HPDE6-E6E7 (cell line): ENCODE data around the gene MICALL2.

Experiments
- DNase-seq: peaks from one replicate; pipeline ENCODE4 v3.0.0; 2011; ENCODE audit warnings: missing footprints; ENCODE audit errors: extremely low spot score

MICALL2 gene

GRCh38 chr7:1493129-1493528 lies 33.9 kb upstream of the MICALL2 start:
- DNase-seq: no peak

GRCh38 chr7:1492640-1493039 lies 33.4 kb upstream of the MICALL2 start:
- no peak for DNase-seq

GRCh38 chr7:1492221-1492620 lies 33.0 kb upstream of the MICALL2 start:
- DNase-seq: no peak

- DNase-seq: no peak
Observed at GRCh38 chr7:1490837-1491236, 31.6 kb upstream of the MICALL2 start.

- DNase-seq: no peak
Observed at GRCh38 chr7:1489336-1489735, 30.1 kb upstream of the MICALL2 start.

GRCh38 chr7:1488016-1488415 lies 28.7 kb upstream of the MICALL2 start:
- no peak for DNase-seq

- DNase-seq: no peak
Observed at GRCh38 chr7:1487466-1487865, 28.2 kb upstream of the MICALL2 start.

GRCh38 chr7:1486571-1486970 lies 27.3 kb upstream of the MICALL2 start:
- no peak for DNase-seq

- DNase-seq: no peak
Observed at GRCh38 chr7:1485156-1485555, 25.9 kb upstream of the MICALL2 start.

GRCh38 chr7:1484569-1484968 lies 25.3 kb upstream of the MICALL2 start:
- DNase-seq: no peak

- no peak for DNase-seq
Observed at GRCh38 chr7:1483536-1484505, 24.6 kb upstream of the MICALL2 start.

- no peak for DNase-seq
Observed at GRCh38 chr7:1483079-1483478, 23.8 kb upstream of the MICALL2 start.

GRCh38 chr7:1481300-1481699 lies 22.0 kb upstream of the MICALL2 start:
- DNase-seq: no peak

- no peak for DNase-seq
Observed at GRCh38 chr7:1480670-1481069, 21.4 kb upstream of the MICALL2 start.

- DNase-seq: no peak
Observed at GRCh38 chr7:1479287-1479686, 20.0 kb upstream of the MICALL2 start.

GRCh38 chr7:1478480-1478879 lies 19.2 kb upstream of the MICALL2 start:
- no peak for DNase-seq

- DNase-seq: no peak
Observed at GRCh38 chr7:1476859-1477258, 17.6 kb upstream of the MICALL2 start.

GRCh38 chr7:1475991-1476390 lies 16.7 kb upstream of the MICALL2 start:
- no peak for DNase-seq

GRCh38 chr7:1475393-1475792 lies 16.1 kb upstream of the MICALL2 start:
- DNase-seq: no peak

- DNase-seq: no peak
Observed at GRCh38 chr7:1474736-1475135, 15.5 kb upstream of the MICALL2 start.

GRCh38 chr7:1473864-1474512 lies 14.7 kb upstream of the MICALL2 start:
- DNase-seq: peak; percentile 90

- DNase-seq: no peak
Observed at GRCh38 chr7:1470901-1471300, 11.6 kb upstream of the MICALL2 start.

GRCh38 chr7:1468643-1469298 lies 9.5 kb upstream of the MICALL2 start:
- DNase-seq: no peak
